GM19240 (cell line): ENCODE results near the gene SLC28A1.
"Not testable (repeated sequence)": the region's sequence is repeated elsewhere in the genome, so short reads cannot be mapped to it uniquely, and the experiment has no call there.

Experiments
- DNase-seq: peaks from one replicate; pipeline ENCODE4 v3.0.0; 2011; ENCODE audit warnings: low spot score; ENCODE audit not compliant: insufficient read length

Gene SLC28A1

GRCh38 chr15:84909782-84910181 lies 25.3 kb downstream of the SLC28A1 start:
- DNase-seq = no peak

GRCh38 chr15:84910928-84911623 lies 26.6 kb downstream of the SLC28A1 start:
- no peak for DNase-seq

- DNase-seq = no peak
Observed at GRCh38 chr15:84911879-84912660, 27.6 kb downstream of the SLC28A1 start.

GRCh38 chr15:84913360-84913723 lies 28.9 kb downstream of the SLC28A1 start:
- DNase-seq = no peak

GRCh38 chr15:84914351-84914750 lies 29.9 kb downstream of the SLC28A1 start:
- no peak for DNase-seq

GRCh38 chr15:84914909-84915605 lies 30.6 kb downstream of the SLC28A1 start:
- DNase-seq = peak; percentile 88

- no peak for DNase-seq
Observed at GRCh38 chr15:84915606-84915958, 31.1 kb downstream of the SLC28A1 start.

- DNase-seq = no peak
Observed at GRCh38 chr15:84917452-84917851, 33.0 kb downstream of the SLC28A1 start.

GRCh38 chr15:84919106-84919667 lies 34.7 kb downstream of the SLC28A1 start:
- no peak for DNase-seq

GRCh38 chr15:84921121-84921520 lies 36.7 kb downstream of the SLC28A1 start:
- no peak for DNase-seq

- no peak for DNase-seq
Observed at GRCh38 chr15:84922530-84922929, 38.1 kb downstream of the SLC28A1 start.

GRCh38 chr15:84924077-84924731 lies 39.7 kb downstream of the SLC28A1 start:
- DNase-seq = no peak

- DNase-seq = not testable (repeated sequence)
Observed at GRCh38 chr15:84924821-84925569, 40.5 kb downstream of the SLC28A1 start.

GRCh38 chr15:84925906-84926305 lies 41.4 kb downstream of the SLC28A1 start:
- DNase-seq = no peak

- DNase-seq = no peak
Observed at GRCh38 chr15:84926491-84927230, 42.2 kb downstream of the SLC28A1 start.

GRCh38 chr15:84928843-84929168 lies 44.3 kb downstream of the SLC28A1 start:
- no peak for DNase-seq

- DNase-seq = no peak
Observed at GRCh38 chr15:84929795-84930603, 45.5 kb downstream of the SLC28A1 start.

- DNase-seq = no peak
Observed at GRCh38 chr15:84934942-84935729, 50.7 kb downstream of the SLC28A1 start.

GRCh38 chr15:84937144-84937543 lies 52.7 kb downstream of the SLC28A1 start:
- DNase-seq = no peak
